CD4-positive, CD25-positive, alpha-beta regulatory T cell (primary cell): ENCODE data around the gene TMEM244. TPM values are rescaled to one million over a fixed set of nuclear protein-coding genes. Genes with fewer than 3 reads are reported as not detected.

ENCODE experiments used
- ATAC-seq, 2 donors: fragments of 150-1000 bp; cut with Tn5 transposase; one replicate each; pipeline ENCODE4 v1.10.0; 2021; ENCODE audit warnings: low read depth in 2 of 2, moderate number of reproducible peaks in 2 of 2, moderate library complexity in 1 of 2
- DNase-seq, 3 donors: peaks; one replicate each; pipeline versions ENCODE4 v3.0.0 to v3.0.0-alpha.2; 2012 to 2022; ENCODE audit warnings: mixed read lengths in 1 of 3
- H3K27ac ChIP-seq: one replicate; pipeline ENCODE4 v1.7.0; 2013; ENCODE audit warnings: mild to moderate bottlenecking, low read length; ENCODE audit not compliant: insufficient read depth, poor library complexity, severe bottlenecking
- H3K27me3 ChIP-seq: one replicate; pipeline ENCODE4 v1.7.0; 2013; ENCODE audit warnings: low read length; ENCODE audit not compliant: control insufficient read depth, insufficient read depth
- H3K36me3 ChIP-seq: one replicate; pipeline ENCODE4 v1.7.0; 2013; ENCODE audit warnings: mild to moderate bottlenecking, low read length, moderate library complexity; ENCODE audit not compliant: control insufficient read depth, insufficient read depth
- H3K4me1 ChIP-seq: 2 replicates; pipeline ENCODE4 v1.7.0; 2013; ENCODE audit warnings: mild to moderate bottlenecking, low read length; ENCODE audit not compliant: insufficient read depth, control insufficient read depth, poor library complexity, severe bottlenecking
- H3K4me3 ChIP-seq: one replicate; pipeline ENCODE4 v1.7.0; 2013; ENCODE audit warnings: low read depth, mild to moderate bottlenecking, low read length, moderate library complexity
- H3K9me3 ChIP-seq, 2 experiments: 1 replicate in 1 of 2; 2 replicates in 1 of 2; pipeline ENCODE4 v1.7.0; 2013; ENCODE audit warnings: low read length in 2 of 2, mild to moderate bottlenecking in 1 of 2, moderate library complexity in 1 of 2; ENCODE audit not compliant: control insufficient read depth in 2 of 2
- H3K27ac Mint-ChIP-seq, 3 donors: one replicate each; pipeline ENCODE4 v1.8.0; 2020 to 2022; ENCODE audit warnings: mild to moderate bottlenecking in 3 of 3, mixed read lengths in 3 of 3, moderate library complexity in 2 of 3
- H3K27me3 Mint-ChIP-seq: one replicate; pipeline ENCODE4 v1.8.0; 2022; ENCODE audit warnings: mild to moderate bottlenecking, mixed read lengths
- H3K36me3 Mint-ChIP-seq: one replicate; pipeline ENCODE4 v1.8.0; 2020; ENCODE audit warnings: mixed read lengths
- H3K4me1 Mint-ChIP-seq, 4 donors: one replicate each; pipeline ENCODE4 v1.8.0; 2020 to 2022; ENCODE audit warnings: mixed read lengths in 4 of 4, mild to moderate bottlenecking in 1 of 4
- H3K4me3 Mint-ChIP-seq, 4 donors: one replicate each; pipeline ENCODE4 v1.8.0; 2020 to 2022; ENCODE audit warnings: mild to moderate bottlenecking in 4 of 4, mixed read lengths in 4 of 4, moderate library complexity in 3 of 4
- H3K9me3 Mint-ChIP-seq, 7 donors: one replicate each; pipeline ENCODE4 v1.8.0; 2020 to 2022; ENCODE audit warnings: mixed read lengths in 7 of 7, mild to moderate bottlenecking in 3 of 7, moderate library complexity in 2 of 7
- polyA plus RNA-seq, 4 donors: library from polyadenylated mRNA; unstranded; fragments of 300-500 nt; fragmentation: Illumina TruSeq; gene quantifications; one replicate each; pipeline ENCODE4 v1.2.3, GENCODE V29; 2021
- total RNA-seq: library from RNA; stranded (reverse); gene quantifications from one replicate; pipeline ENCODE4 v1.2.3, GENCODE V29; 2022

The TMEM244 gene
- total and polyA plus RNA-seq, 5 donors from 2014 or later: 1.1 to 6.1 (median 4.1) TPM

DNA sequence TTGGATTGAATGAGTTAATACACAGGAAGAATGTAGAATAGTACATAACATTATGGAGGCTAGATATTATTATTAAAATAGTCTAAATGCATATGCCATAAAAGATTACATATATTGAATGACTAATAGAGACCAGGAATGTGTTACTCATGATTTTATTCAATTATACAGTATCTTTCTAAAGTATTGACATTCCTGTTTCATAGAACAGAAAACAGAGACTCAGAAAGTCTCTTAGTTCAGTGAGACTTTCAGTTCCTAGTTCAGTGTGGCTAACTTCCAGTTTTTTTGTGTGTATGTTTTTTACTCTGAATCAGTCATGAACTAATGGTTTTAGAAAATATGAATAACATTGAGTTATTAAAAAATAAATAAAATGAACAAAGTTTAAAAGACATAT is 34.6 kb upstream of the TMEM244 start:
- no peaks in the 10 kb centered on the region for H3K36me3 Mint-ChIP-seq
- Histone ChIP-seq H3K4me1 (no peaks in the 10 kb centered on the region), H3K9me3 (no peaks in the 10 kb centered on the region), H3K36me3 (no peaks in the 10 kb centered on the region), H3K4me3 (no peak overlapping the region), H3K27me3 (no peaks in the 10 kb centered on the region), H3K27ac (no peak overlapping the region)
- H3K9me3 Mint-ChIP-seq: no peaks in the 10 kb centered on the region
- no peak for DNase-seq
- no peak for ATAC-seq
- peaks cover 0 to 6% (median 3%) of the 10 kb centered on the region in 4 donors for H3K4me1 Mint-ChIP-seq
- H3K27ac Mint-ChIP-seq: no peak overlapping the region
- no peak overlapping the region for H3K4me3 Mint-ChIP-seq
- H3K27me3 Mint-ChIP-seq: peaks cover 5% of the 10 kb centered on the region

DNA sequence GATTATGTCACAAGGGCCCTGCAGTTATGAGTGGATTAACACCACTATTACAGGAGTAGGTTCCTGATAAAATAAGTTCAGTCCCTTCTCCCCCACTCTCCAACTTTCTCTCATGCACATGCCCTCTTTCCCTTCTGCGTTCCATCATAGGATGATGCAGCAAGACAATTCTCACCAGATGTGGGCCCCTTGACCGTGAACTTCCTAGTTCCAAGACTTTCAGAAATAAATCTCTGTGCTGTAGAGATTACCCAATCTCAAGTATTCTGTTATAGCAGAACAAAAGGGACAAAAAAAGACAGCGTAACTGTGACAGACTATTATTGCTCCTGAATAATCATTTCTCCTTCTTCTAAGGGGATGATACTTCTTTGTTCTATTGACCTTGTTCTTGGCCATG is 33.8 kb upstream of the TMEM244 start:
- H3K36me3 ChIP-seq: no peaks in the 10 kb centered on the region
- Mint-ChIP-seq H3K4me1 (peaks cover 0 to 12% (median 7%) of the 10 kb centered on the region in 4 donors), H3K9me3 (no peaks in the 10 kb centered on the region), H3K27ac (peak overlapping the region in 1 of 3 donors; percentile 18), H3K27me3 (no peaks in the 10 kb centered on the region), H3K36me3 (no peaks in the 10 kb centered on the region), H3K4me3 (no peak overlapping the region)
- peaks cover 4% of the 10 kb centered on the region for H3K4me1 ChIP-seq
- H3K9me3 ChIP-seq: no peaks in the 10 kb centered on the region
- ATAC-seq (no peak), DNase-seq (no peak)
- H3K27ac ChIP-seq: no peak overlapping the region
- H3K4me3 ChIP-seq: no peak overlapping the region
- H3K27me3 ChIP-seq: no peaks in the 10 kb centered on the region

GRCh38 chr6:129893640-129894039 is 32.5 kb upstream of the TMEM244 start:
- Histone ChIP-seq H3K36me3 (no peaks in the 10 kb centered on the region), H3K27me3 (no peaks in the 10 kb centered on the region), H3K9me3 (no peaks in the 10 kb centered on the region), H3K4me3 (no peak overlapping the region), H3K27ac (no peak overlapping the region), H3K4me1 (peaks cover 4% of the 10 kb centered on the region)
- H3K36me3 Mint-ChIP-seq: no peaks in the 10 kb centered on the region
- no peaks in the 10 kb centered on the region for H3K9me3 Mint-ChIP-seq
- ATAC-seq (no peak), DNase-seq (peak in 2 of 3 donors; percentile 15 to 57)
- peaks cover 0 to 12% (median 7%) of the 10 kb centered on the region in 4 donors for H3K4me1 Mint-ChIP-seq
- H3K27me3 Mint-ChIP-seq: no peaks in the 10 kb centered on the region
- no peak overlapping the region for H3K4me3 Mint-ChIP-seq
- H3K27ac Mint-ChIP-seq: no peak overlapping the region

GRCh38 chr6:129890701-129891100 is 29.6 kb upstream of the TMEM244 start:
- Mint-ChIP-seq H3K9me3 (peaks cover 0 to 1% (median 0%) of the 10 kb centered on the region in 7 donors), H3K4me1 (peaks cover 0 to 14% (median 7%) of the 10 kb centered on the region in 4 donors), H3K4me3 (no peak overlapping the region), H3K36me3 (peaks cover 3% of the 10 kb centered on the region), H3K27me3 (no peaks in the 10 kb centered on the region), H3K27ac (no peak overlapping the region)
- H3K36me3 ChIP-seq: no peaks in the 10 kb centered on the region
- no peaks in the 10 kb centered on the region for H3K27me3 ChIP-seq
- H3K4me3 ChIP-seq: no peak overlapping the region
- no peak for ATAC-seq
- no peaks in the 10 kb centered on the region for H3K9me3 ChIP-seq
- no peak overlapping the region for H3K27ac ChIP-seq
- no peak for DNase-seq
- peaks cover 4% of the 10 kb centered on the region for H3K4me1 ChIP-seq

DNA sequence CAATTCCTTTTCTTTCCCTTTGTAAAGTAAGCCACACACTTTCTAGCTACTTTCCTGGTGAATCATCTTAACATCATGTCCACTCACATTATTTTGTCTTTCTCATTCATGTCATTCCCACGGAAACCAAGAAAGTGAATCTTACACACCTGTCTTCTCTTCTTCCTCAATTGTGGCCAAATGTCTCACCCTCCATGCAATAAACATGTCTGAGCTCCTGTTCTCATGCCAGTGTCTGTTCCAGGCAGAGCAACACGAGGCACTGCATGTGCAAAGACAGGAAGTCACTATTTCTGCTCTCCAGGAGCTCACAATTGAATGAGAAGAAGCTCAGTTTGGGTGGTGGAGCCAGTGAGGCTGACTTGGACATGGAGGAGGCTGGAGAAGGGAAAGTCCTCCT is 29.0 kb upstream of the TMEM244 start:
- H3K27ac ChIP-seq: no peak overlapping the region
- no peaks in the 10 kb centered on the region for H3K9me3 ChIP-seq
- ATAC-seq (no peak), DNase-seq (peak in 1 of 3 donors; percentile 33)
- peaks cover 4% of the 10 kb centered on the region for H3K4me1 ChIP-seq
- peaks cover 0 to 14% (median 7%) of the 10 kb centered on the region in 4 donors for H3K4me1 Mint-ChIP-seq
- H3K27ac Mint-ChIP-seq: peak overlapping the region in 1 of 3 donors; percentile 63
- no peak overlapping the region for H3K4me3 ChIP-seq
- peaks cover 3% of the 10 kb centered on the region for H3K36me3 Mint-ChIP-seq
- H3K4me3 Mint-ChIP-seq: no peak overlapping the region
- H3K27me3 Mint-ChIP-seq: no peaks in the 10 kb centered on the region
- no peaks in the 10 kb centered on the region for H3K36me3 ChIP-seq
- H3K27me3 ChIP-seq: no peaks in the 10 kb centered on the region
- peaks cover 0 to 1% (median 0%) of the 10 kb centered on the region in 7 donors for H3K9me3 Mint-ChIP-seq

DNA sequence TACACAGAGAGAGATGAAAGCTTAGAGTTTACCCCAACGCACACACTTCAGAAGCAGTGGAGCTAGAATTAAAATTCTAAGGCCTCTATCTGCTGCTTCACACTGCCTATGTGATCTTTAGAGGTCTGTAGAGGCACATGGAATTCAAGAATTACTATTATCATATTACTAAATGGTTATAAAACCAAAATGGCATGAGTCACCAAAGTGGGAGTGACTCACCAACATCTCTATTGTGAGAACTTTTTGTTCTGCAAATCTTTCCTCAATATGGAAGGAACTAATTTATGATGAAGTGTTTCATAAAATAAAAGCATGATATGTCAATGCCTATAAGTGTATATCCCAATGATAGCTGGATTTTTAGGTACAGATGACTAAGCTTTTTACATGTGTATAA is 28.5 kb upstream of the TMEM244 start:
- peaks cover 3% of the 10 kb centered on the region for H3K36me3 Mint-ChIP-seq
- no peak overlapping the region for H3K27ac Mint-ChIP-seq
- Histone ChIP-seq H3K4me3 (no peak overlapping the region), H3K27ac (no peak overlapping the region), H3K36me3 (no peaks in the 10 kb centered on the region), H3K27me3 (no peaks in the 10 kb centered on the region), H3K4me1 (peaks cover 4% of the 10 kb centered on the region), H3K9me3 (no peaks in the 10 kb centered on the region)
- H3K9me3 Mint-ChIP-seq: peaks cover 0 to 1% (median 0%) of the 10 kb centered on the region in 7 donors
- no peaks in the 10 kb centered on the region for H3K27me3 Mint-ChIP-seq
- DNase-seq: no peak
- peaks cover 0 to 14% (median 7%) of the 10 kb centered on the region in 4 donors for H3K4me1 Mint-ChIP-seq
- no peak overlapping the region for H3K4me3 Mint-ChIP-seq
- ATAC-seq: no peak

- Mint-ChIP-seq H3K4me1 (peaks cover 0 to 19% (median 8%) of the 10 kb centered on the region in 4 donors), H3K27ac (no peak overlapping the region), H3K4me3 (no peak overlapping the region), H3K9me3 (peaks cover 0 to 8% (median 1%) of the 10 kb centered on the region in 7 donors), H3K27me3 (no peaks in the 10 kb centered on the region), H3K36me3 (peaks cover 3% of the 10 kb centered on the region)
- Histone ChIP-seq H3K4me1 (peaks cover 4% of the 10 kb centered on the region), H3K9me3 (no peaks in the 10 kb centered on the region), H3K4me3 (no peak overlapping the region), H3K27ac (no peak overlapping the region), H3K36me3 (no peaks in the 10 kb centered on the region), H3K27me3 (no peaks in the 10 kb centered on the region)
- DNase-seq (no peak), ATAC-seq (no peak)
These were observed 25.5 kb upstream of the TMEM244 start for GRCh38 chr6:129886401-129887155.

GRCh38 chr6:129884211-129884610 is 23.1 kb upstream of the TMEM244 start:
- no peaks in the 10 kb centered on the region for H3K27me3 ChIP-seq
- H3K27me3 Mint-ChIP-seq: no peaks in the 10 kb centered on the region
- ATAC-seq: no peak
- peaks cover 3 to 18% (median 5%) of the 10 kb centered on the region in 7 donors for H3K9me3 Mint-ChIP-seq
- H3K4me1 ChIP-seq: no peaks in the 10 kb centered on the region
- no peak overlapping the region for H3K4me3 ChIP-seq
- no peaks in the 10 kb centered on the region for H3K36me3 ChIP-seq
- no peak overlapping the region for H3K27ac Mint-ChIP-seq
- H3K36me3 Mint-ChIP-seq: peaks cover 8% of the 10 kb centered on the region
- DNase-seq: no peak
- no peaks in the 10 kb centered on the region for H3K9me3 ChIP-seq
- H3K4me3 Mint-ChIP-seq: no peak overlapping the region
- no peak overlapping the region for H3K27ac ChIP-seq
- peaks cover 0 to 12% (median 6%) of the 10 kb centered on the region in 4 donors for H3K4me1 Mint-ChIP-seq
